Measurements from ENCODE around the gene BRD7. TPM values are rescaled to one million over a fixed set of nuclear protein-coding genes. Genes with fewer than 3 reads are reported as not detected.

BRD7 gene
- total and polyA plus RNA-seq, 2 of the 13 experiments (the other 11 are each of a cell fraction or from before 2014, with no cell fraction given) = 82.3 to 149 TPM

DNA sequence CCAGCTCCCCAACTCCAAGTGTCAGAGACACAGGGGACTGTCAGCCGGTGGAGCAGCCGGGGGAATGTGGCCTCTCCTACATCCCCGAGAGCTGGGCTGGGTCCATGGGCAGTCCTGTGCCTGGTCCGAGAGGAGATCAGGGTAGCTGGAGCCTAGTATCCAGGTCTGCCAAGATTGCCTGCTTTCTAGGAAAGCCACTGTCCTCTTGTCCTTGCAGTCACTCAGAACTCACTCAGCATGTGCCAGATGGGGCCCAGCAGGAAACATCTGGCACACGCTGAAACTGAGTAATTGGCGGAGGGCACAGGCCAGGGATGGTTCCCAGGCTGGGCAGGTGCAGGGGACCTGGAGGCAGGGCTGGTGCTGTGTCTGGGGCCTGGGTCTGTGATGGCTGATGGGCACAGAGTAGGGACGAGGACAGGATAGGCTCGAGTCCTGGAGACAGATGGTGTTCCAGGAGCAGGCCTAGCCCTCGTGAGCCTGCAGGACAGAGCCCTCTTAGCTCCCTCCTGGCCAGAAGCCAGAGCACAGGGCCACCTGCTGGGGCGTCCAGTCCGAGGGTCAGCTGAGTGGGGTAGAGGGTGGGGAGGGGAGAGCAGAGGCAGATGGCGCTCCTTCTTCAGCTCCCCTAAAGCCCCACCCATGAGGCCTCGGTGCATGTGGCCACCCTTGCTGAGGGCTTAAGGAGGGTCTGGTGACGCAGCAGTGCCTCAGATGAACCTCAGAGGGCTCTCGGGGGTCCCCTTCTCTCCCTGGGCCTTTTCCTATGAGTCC is 71.3 kb downstream of the BRD7 start (continued):
- TF ChIP-seq FOXP1 (IDR thresholded peaks at IDR 0.05) = no peak
- TF ChIP-seq FOXP1 (CRISPR knock-in tag; IDR thresholded peaks at IDR 0.05) = no peak
- no peak for TF ChIP-seq ZNF253 (CRISPR knock-in tag; IDR thresholded peaks at IDR 0.05; ENCODE audit: borderline replicate concordance)
- TF ChIP-seq ZFAT (CRISPR knock-in tag; conservative IDR thresholded peaks at IDR 0.05) = no peak
- TF ChIP-seq ZNF326 (CRISPR knock-in tag; IDR thresholded peaks at IDR 0.05; ENCODE audit: borderline replicate concordance) = no peak
- TF ChIP-seq TFE3 (CRISPR knock-in tag; IDR thresholded peaks at IDR 0.05) = no peak; the same call in 1 of the 2 replicates
- TF ChIP-seq ATF6 (CRISPR knock-in tag; conservative IDR thresholded peaks at IDR 0.05) = no peak
- TF ChIP-seq ELF3 (CRISPR knock-in tag; IDR thresholded peaks at IDR 0.05) = no peak
- TF ChIP-seq ZSCAN9 (CRISPR knock-in tag; IDR thresholded peaks at IDR 0.05; ENCODE audit: borderline replicate concordance) = no peak
- TF ChIP-seq, protein P1, sequence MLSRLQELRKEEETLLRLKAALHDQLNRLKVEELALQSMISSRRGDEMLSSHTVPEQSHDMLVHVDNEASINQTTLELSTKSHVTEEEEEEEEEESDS (CRISPR knock-in tag; IDR thresholded peaks at IDR 0.05; ENCODE audit: borderline replicate concordance) = no peak
- TF ChIP-seq ZNF746 (CRISPR knock-in tag; IDR thresholded peaks at IDR 0.05) = no peak
- no peak for TF ChIP-seq NR3C1 (CRISPR knock-in tag; IDR thresholded peaks at IDR 0.05)
- TF ChIP-seq, protein P2, sequence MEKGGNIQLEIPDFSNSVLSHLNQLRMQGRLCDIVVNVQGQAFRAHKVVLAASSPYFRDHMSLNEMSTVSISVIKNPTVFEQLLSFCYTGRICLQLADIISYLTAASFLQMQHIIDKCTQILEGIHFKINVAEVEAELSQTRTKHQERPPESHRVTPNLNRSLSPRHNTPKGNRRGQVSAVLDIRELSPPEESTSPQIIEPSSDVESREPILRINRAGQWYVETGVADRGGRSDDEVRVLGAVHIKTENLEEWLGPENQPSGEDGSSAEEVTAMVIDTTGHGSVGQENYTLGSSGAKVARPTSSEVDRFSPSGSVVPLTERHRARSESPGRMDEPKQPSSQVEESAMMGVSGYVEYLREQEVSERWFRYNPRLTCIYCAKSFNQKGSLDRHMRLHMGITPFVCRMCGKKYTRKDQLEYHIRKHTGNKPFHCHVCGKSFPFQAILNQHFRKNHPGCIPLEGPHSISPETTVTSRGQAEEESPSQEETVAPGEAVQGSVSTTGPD (CRISPR knock-in tag; IDR thresholded peaks at IDR 0.05) = no peak
- no peak for TF ChIP-seq ATF7-NPFF (CRISPR knock-in tag; IDR thresholded peaks at IDR 0.05; ENCODE audit: low read depth)
- TF ChIP-seq GATA4 (IDR thresholded peaks at IDR 0.05; ENCODE audit: borderline replicate concordance, low read depth) = no peak
- TF ChIP-seq ZNF777 (CRISPR knock-in tag; IDR thresholded peaks at IDR 0.05) = no peak
- 0 out of 2 replicates have a peak, but pooled peaks have one; percentile 30 for TF ChIP-seq MAFG (CRISPR knock-in tag; IDR thresholded peaks at IDR 0.05)
- TF ChIP-seq, protein P3, sequence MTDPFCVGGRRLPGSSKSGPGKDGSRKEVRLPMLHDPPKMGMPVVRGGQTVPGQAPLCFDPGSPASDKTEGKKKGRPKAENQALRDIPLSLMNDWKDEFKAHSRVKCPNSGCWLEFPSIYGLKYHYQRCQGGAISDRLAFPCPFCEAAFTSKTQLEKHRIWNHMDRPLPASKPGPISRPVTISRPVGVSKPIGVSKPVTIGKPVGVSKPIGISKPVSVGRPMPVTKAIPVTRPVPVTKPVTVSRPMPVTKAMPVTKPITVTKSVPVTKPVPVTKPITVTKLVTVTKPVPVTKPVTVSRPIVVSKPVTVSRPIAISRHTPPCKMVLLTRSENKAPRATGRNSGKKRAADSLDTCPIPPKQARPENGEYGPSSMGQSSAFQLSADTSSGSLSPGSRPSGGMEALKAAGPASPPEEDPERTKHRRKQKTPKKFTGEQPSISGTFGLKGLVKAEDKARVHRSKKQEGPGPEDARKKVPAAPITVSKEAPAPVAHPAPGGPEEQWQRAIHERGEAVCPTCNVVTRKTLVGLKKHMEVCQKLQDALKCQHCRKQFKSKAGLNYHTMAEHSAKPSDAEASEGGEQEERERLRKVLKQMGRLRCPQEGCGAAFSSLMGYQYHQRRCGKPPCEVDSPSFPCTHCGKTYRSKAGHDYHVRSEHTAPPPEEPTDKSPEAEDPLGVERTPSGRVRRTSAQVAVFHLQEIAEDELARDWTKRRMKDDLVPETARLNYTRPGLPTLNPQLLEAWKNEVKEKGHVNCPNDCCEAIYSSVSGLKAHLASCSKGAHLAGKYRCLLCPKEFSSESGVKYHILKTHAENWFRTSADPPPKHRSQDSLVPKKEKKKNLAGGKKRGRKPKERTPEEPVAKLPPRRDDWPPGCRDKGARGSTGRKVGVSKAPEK (CRISPR knock-in tag; IDR thresholded peaks at IDR 0.05; ENCODE audit: borderline replicate concordance) = no peak
- no peak; the same call in 1 of the 2 replicates for TF ChIP-seq HOXA3 (CRISPR knock-in tag; IDR thresholded peaks at IDR 0.05)
- no peak for TF ChIP-seq SNRNP70 (IDR thresholded peaks at IDR 0.05; ENCODE audit: low read depth, low read length)
- TF ChIP-seq, protein P4, sequence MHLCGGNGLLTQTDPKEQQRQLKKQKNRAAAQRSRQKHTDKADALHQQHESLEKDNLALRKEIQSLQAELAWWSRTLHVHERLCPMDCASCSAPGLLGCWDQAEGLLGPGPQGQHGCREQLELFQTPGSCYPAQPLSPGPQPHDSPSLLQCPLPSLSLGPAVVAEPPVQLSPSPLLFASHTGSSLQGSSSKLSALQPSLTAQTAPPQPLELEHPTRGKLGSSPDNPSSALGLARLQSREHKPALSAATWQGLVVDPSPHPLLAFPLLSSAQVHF (CRISPR knock-in tag; IDR thresholded peaks at IDR 0.05) = no peak
- no peak for TF ChIP-seq MAFK (conservative IDR thresholded peaks at IDR 0.05 in 1 of 2, IDR thresholded peaks at IDR 0.05 in 1 of 2; ENCODE audit: low read length in 2 of 2)

Data from HepG2 (cell line).